NCI-H1417 (cell line): Measurements from ENCODE around the gene SEC61B.
"Not testable (repeated sequence)": the region's sequence is repeated elsewhere in the genome, so short reads cannot be mapped to it uniquely, and the experiment has no call there.

Experiments
- DNase-seq, 3 experiments: peaks; one replicate each; lab custom pipeline; 2025; lab: John Stamatoyannopoulos, UW

SEC61B gene

DNA sequence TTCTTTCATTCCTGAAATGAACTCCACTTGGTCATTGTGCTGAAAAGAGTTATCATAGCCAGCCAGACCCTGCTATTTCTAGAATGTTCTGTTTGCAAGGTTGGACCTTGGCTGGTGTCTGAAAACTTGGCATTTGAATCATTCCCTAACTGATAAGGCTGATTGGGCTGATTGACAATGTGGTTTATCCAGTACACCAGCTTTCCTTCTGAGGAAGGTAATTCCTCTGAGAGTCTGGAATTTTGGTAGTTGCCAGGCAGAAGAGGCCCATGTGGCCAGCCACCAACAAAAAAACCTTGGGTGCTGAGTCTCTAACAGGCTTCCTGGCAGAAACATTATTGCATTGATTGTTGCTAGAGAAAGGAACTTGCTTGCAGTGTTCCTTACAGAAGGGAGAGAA lies 15.3 kb downstream of the SEC61B start:
- DNase-seq, result no peak

DNA sequence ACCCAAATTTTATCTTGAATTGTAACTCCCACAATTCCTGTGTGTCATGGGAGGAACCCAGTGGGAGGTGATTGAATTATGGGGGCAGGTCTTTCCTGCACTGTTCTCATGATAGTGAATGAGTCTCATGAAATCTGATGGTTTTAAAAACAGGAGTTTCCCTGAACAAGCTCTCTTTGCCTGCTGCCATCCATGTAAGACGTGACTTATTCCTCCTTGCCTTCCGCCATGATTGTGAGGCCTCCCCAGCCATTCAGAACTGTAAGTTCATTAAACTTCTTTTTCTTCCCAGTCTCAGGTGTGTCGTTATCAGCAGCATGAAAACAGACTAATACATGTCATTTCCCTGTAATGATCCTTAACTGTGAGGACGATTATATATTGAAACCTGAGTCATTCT lies 15.8 kb downstream of the SEC61B start:
- DNase-seq, result not testable (repeated sequence)

DNA sequence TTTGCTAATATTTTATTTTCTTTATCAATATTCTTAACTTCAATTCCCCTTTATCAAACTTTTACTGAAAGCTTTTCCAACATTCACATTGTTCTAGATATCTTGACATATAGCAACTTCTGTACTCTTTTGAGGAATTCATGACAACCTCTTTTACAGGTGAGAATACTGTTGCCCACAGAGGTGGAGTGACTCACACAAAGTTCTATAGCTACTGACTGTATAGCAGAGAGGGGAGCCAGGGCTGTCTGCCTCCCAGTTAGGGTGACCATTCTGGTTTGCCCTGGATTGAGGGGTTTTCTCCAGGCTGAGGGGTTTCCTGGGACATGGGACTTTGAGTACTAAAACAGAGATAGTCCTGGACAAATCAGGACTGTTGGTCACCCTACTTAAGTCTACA lies 16.2 kb downstream of the SEC61B start:
- no peak for DNase-seq

DNA sequence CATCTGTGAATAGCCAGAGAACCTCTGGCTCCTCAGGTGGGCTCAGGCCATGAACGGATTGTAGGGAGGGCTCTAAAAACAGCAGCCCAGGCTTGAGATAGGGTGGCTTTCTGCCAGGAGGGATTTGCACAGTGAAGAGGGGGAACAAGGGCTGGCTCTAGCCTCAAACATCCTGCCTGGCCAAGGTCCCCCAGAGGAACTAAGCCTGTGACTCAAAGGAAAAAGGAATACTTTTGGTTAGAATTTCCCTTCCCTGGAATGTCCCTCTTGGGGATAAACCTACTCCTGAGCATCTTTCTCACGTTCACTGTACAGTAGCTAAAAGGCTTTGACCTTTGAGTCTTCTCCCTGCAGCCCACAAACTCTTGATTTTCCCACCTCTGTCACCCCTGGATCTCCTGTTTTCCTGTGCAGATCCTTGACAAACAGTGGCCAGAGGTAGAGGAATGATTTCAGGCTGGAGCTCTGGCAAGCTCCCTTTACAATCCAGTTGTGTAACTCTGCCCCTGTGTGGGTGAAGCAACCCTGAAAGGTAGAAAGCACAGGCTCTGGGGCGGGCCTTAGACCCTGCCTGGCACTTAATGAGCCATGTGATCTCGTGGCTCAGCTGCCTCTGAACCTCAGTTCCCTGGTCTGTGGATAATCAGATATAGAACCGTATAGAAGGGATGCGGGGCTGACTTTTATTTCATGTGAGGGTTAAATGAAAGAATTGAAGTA lies 17.4 kb downstream of the SEC61B start:
- no peak for DNase-seq

DNA sequence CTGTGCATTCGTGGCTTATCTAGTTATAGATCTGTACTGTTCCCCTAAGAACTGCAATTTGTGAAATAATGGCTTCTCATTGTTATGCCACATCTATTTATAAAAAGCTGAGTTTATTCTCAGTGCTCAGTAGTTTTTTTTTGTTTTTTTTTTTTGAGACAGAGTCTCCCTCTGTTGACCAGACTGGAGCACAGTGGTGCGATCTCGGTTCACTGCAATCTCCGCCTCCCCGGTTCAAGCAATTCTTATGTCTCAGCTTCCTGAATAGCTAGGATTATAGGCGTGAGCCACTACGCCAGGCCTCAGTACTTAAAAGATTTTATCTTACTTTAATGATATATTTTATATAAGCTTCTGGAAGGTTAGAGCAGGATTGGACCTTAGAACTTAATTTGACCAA lies 19.0 kb downstream of the SEC61B start:
- DNase-seq, result no peak

DNA sequence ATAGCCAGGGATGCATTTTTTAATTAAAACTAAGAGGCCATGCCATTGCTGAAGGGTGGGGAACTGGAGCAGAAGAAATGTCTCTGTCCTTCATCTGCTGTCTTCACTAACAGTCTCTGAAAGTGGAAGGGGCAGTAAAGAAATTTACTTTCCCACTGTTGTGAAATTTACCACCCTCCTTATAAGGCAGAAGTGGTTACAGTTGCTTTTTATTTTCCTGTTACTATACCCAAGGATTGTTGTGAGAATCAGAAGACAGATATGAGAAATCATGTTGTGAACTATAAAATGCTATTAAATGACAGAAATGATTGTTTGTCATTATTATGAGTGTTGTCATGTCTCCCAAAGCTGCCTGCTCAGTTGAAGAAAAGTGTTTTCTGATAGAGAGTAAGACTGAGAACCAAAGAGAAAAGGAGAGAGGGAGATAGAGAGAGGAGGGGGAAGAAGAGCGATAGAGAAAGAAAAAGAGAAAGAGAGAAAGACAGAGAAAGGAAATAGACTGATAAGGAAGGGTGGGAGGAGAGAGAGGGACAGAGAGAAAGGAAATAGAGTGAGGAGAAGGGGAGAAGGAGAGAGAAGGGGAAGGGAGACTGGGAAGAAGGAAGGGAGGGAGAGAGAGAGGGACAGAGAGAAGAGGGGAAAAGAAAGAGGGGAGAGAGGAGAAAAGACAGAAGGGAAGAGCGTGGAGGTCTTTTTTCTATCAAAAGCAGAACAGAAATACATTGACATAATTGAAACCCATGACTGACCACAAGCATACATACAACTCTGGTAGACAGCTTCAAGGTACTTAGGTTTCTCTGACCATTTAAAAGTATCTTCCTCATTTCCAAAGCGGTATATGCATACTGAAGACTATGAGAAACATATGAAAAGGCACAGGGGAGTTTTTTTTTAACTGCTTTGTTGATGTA lies 22.5 kb downstream of the SEC61B start:
- DNase-seq, result no peak

DNA sequence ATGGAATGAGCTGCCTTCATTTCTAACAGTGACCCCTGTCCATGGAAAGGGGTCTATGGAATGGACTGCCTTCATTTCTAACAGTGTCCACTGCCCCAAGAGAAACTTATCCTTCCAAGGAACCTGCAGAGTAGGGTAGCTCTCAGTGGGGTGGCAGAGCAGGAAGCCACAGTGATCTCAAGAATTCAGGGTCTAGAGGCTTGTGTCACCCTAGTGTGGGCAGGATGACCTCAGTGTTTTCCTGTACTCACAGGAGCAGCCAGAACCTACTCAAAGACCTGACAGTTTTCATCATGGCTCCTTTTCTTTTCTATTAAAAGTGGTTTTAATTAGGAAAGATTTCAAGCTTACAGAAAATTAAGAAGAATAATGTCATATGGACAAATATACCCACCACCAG lies 27.5 kb downstream of the SEC61B start:
- no peak for DNase-seq

DNA sequence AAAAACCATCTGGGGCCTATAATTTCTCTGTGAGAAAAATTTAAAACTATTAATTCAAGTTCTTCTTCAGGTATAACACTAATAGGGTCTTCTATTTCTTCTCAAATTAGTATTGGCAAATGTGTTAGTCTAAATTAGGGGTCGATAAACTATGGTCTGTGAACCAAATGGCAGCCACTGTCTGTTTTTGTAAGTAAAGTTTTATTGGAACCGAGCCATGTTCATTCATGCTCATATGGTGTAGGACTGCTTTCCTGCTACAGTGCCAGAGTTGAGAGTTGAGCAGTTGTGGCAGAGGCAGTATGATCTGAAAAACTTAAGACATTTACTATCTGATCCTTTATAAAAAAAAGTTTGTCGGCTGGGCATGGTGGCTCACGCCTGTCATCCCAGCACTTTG lies 29.1 kb downstream of the SEC61B start:
- no peak for DNase-seq

DNA sequence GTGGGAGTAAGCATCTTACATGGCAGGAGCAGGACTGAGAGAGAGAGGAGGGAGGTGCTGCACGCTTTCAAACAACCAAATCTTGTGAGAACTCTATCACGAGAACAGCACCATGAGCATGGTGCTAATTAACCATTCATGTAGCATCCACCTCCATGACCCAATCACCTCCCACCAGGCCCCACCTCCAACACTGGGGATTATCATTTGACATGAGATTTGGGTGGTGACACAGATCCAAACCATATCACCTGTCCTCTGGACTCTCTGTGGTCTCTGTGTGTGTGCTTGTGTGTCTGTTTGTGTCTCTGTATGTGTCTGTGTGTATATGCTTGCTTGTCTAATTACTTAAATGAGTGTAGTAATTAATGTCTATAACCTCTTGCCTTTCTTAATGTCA lies 31.1 kb downstream of the SEC61B start:
- no peak for DNase-seq

DNA sequence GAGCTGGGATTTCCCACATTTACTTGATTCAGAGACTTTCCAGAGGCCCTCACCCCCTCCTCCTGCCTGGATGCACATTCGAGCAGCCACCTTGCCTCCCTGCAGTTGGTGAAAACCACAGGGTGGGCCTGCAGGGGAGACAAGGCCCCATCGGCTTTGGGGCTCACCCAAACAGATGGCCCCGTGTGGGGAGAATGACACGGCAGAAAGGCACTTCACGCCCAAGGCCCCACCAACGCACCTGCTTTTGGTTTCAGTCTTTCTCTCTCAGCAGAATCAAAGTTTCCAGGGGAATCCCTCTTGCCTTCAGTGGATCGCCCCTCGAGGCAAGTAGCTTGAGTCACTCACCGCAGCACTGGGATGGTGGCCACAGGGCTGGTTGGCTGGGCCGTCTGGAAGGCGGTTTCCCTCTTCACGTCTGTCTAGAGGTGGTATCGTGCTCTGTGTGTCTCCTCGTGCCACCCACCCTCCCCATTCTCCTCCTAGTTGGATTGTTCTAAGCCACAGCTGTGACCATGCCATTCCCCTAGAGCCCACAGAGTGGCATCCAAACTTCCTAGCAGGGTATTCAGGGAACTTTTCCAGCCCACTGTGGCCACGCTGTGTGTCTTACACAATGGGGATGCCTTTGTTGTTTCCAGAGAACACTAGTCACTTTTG lies 31.8 kb downstream of the SEC61B start:
- no peak for DNase-seq

DNA sequence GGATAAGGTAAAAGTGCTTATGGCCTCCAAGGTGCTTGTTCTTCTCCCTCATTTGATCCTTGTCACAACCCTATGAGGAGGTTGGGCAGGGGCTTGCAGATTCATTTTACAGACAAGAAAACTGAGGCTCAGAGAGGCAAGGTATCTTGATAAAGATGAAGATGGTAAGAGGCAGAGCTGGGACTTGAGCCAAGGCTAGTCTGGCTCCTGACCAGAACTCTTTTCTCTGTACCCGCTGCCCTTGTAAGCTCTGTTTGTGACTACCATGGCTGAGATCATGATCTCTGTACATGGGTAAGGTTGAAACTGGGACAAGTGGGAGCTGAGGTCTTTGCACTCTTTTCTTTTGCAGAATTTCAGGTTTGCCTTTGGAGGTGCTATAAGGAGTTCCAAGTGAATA lies 33.6 kb downstream of the SEC61B start:
- DNase-seq, result no peak

DNA sequence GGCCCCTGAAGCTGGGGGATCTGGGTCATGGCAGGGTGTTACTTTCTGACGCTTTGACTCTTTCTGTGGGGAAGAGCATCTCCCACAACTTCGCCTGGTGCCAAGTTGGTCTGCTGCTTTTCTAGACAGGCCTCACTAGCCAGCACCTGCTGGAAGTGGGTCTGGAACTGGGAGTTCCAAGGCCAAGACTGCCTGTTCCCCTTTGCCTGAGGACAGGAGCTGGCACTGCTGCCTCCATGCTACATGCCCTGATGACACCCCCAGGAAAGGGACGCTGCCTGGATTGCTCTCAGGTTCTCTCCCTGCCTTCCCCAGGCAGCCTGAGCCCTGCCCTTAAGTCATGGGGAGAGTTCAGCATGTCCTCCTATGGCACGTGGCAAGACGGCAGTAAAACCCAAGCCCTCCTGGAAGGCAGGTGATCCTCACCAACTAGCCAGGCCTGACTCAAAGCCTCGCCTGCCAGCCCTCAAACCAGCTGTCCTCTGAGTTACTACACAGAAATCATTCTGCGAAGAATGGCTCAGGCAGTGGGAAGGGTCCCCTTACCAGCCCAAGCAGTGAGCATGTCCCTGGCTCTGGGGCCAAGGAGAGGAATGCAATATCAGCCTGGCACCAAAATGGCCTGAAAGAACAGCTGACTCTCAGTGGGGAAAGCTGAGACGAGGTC lies 35.8 kb downstream of the SEC61B start:
- DNase-seq, result no peak

DNA sequence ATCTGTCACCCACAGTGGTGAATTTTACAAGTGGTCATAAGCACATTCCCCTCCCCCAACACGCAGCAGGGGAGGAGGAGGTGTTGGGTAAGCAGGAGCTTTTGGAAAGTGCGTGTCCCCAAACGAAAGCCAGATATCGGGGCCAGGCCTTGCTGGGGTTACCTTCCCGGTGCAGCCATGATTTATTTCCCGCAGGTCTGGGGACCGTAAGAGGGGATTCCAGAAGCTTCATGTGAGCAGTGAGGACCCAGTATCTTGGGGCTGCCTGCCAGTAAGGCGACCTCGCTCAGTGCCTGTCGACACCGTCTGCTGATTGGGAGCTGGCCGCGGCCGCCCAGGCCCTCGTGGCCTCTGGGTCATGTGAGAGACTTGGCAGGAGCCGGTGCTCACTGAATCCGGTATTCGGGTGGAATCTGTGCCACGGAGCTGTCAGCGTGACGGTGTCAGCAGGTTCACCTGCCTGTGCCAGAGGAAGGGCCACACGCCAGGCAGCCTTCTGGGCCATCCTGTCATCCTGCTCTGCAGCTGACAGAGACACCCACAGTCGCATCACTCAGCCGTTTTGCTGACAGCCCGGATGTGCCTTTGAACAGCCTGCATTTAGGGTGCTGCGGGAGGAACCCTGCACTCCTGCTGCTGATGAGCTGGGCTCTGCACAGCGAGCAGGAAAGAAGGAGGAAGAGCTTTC lies 37.3 kb downstream of the SEC61B start:
- peak in 2 of 3 experiments; percentile 45 to 71 for DNase-seq

DNA sequence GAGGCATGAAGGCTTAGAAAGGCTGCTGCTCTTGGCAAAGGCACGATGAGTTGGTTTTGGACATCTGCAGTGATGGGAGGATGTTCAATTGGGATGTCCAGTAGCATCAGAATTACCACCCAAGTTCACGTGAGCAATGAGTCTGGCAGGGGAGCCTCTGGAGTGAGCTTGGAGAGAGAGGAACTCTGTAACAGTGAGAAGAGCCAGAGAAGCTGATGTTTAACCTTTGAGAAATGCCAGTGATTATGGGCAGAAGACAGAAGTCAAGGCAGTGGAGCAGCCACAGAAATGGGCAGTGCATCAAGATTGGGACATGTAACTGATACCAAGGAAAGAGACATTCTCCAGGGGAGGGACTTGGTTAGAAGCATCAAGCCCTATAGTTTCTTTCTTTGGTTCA lies 39.8 kb downstream of the SEC61B start:
- DNase-seq, result no peak

DNA sequence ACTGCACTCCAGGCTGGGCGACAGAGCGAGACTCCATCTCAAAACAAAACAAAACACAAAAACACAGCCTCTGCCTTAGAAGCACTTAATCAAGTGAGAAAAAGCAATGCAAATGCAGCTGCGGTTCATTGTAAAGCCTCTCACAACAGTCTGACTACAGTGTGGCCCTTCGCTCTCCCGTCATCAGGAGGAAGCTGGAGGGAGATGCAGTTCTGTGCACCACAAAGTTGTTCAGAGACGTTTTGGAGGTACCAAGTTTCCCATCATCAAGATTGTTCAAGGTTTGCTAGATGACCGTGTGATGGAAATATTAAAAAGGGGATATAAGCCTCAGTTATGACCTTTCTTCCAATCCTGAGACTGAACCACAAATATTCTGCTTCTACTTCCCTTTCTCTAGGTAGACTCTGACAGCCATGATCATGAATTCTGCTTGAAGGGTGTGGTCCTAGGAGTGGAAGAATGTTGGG lies 40.9 kb downstream of the SEC61B start:
- no peak for DNase-seq

DNA sequence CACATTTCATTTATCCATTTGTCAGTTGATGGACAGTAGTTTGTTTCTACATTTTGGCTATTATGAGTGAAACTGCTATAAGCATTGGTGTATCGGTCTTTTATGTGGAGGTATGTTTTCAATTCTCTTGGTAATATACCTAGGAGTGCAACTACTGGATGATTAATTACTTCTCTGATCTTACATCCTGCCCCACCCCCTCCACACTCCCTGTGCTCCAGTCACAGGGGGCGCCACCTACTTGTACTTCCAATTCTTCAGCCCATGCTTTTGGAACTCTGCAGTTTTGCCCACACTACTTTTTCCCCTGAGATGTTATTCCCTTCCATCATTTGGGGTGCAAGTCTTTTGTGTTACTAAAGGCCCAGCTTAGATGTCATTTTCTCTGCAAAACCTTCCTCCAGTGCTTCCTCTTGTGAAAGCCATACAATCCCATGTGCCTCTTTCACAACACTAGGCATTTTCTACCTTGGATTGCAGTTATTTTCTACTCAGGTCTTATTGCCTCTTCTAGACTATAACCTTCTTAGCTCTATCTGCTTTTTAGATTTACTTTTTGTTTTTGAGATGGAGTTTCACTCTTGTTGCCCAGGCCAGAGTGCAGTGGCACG lies 42.1 kb downstream of the SEC61B start:
- peak in 1 of 3 experiments; percentile 24 for DNase-seq

DNA sequence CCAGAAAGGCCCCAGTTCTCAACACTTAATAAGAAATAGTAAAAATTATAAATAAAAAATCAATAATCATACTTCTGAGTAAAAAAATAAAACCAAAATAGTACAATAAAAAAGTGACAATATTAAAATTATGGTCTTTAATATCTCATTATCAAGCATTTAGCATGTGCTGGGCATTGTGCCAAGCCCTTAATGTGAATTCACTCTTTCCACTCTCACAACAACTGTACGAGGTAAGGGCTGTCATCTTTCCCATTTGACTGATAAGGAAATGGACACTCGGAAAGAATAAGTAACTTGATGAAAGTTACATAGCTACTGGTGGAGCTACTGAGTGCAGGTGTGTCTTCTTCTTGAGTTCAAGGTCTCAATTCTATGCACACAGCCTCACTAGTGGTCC lies 43.6 kb downstream of the SEC61B start:
- peak in 1 of 3 experiments; percentile 48 for DNase-seq

DNA sequence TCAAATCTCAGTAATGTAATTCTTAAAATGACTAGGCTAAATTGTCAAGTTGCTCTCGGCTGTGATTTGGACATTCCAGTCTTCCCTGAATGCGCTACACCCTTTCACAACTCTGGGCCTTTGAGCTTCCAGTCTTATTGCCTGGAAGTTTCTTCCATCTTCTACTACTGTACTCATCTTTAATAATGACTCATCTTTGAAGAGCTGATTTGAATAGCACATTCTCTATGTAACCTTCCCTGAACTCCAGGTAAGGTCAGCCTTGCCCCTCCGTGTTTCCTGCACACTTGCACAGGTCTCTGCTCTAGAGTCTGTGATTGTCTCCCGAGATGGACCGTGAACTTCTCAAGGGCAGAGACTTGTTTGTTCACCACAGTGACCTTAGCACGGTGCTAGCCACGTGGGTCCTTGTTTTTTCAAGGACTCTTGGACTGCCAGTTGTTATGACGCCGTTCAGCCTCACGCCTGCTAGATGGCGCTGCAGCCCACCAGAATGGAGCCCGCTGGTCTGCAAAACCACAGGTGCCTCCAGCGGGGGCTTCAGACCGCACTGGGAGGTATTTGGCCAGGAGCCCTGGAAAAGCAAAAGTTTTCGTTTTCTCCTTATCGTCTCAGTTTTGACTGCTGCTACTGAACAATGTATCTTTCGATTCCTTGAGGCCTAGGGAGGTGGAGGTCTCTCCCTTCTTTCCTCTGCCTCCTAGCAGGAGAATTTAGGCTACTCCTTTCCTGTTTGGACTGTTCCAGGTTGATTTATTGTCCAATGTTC lies 44.4 kb downstream of the SEC61B start:
- peak; percentile 27 to 84 (median 60) for DNase-seq

DNA sequence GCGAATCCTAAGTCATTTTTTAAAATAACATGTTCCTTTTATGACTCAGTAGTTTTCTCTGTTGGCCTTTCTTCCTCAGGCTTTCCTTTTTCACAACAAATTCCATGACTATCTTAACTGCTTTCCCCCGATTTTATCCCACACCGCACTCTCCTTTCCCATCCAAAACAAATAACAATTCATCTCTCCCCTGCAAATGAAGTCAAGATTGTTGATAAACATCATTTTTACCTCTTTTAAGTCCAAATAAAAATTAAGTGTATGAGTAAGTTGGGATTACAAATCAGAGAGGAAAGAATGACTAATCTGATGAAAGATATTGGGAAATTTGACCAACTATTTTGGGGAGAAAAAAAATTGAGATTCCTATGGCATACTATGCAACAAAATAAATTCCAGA lies 47.3 kb downstream of the SEC61B start:
- no peak for DNase-seq

DNA sequence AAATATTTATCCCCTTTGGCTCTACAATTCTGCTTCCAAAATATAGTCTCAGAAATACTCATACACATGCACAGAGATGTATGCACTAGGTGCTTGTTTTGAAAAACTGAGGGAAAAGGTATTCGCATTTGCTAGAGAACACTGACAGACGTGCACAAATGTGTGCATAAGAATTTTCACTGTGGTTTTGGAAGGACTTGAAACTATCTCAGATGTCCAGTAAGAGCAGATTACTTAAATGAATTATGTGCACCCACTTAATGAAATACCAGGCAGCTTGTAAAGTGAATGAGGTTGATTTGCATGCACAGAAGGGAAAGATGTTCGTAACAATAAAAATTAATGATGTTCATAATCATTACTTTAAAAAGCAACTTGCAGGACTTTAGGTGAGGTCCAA lies 48.4 kb downstream of the SEC61B start:
- DNase-seq, result no peak
